SK-N-SH treated with all-trans-retinoic acid at 6 μM for 48 hours (cell line): Measurements from ENCODE around the gene CTIF.

Experiments
- ATAC-seq: fragments of 200-7000 bp; cut with Tn5 transposase; 3 replicates; pipeline ENCODE4 v1.9.1; 2020; ENCODE audit warnings: mild to moderate bottlenecking, moderate library complexity
- ARNTL ChIP-seq: fragments of 450-650 bp; formaldehyde crosslinking; IDR thresholded peaks from 2 replicates; pipeline ENCODE4 v1.5.0; 2020; ENCODE audit warnings: low read depth, mild to moderate bottlenecking, moderate library complexity, borderline replicate concordance
- BACH2 ChIP-seq: fragments of 250-450 bp; sonication (Bioruptor Pico); IDR thresholded peaks from 2 replicates; pipeline ENCODE4 v1.9.0; 2021; ENCODE audit warnings: mild to moderate bottlenecking, borderline replicate concordance
- CREB5 ChIP-seq: fragments of 250-450 bp; sonication (Bioruptor Pico); IDR thresholded peaks from 2 replicates; pipeline ENCODE4 v1.5.1; 2020; ENCODE audit warnings: low read depth, mild to moderate bottlenecking, moderate library complexity
- CSDC2 ChIP-seq: fragments of 250-450 bp; sonication (Bioruptor Pico); IDR thresholded peaks from 2 replicates; pipeline ENCODE4 v1.5.0; 2020; ENCODE audit warnings: mild to moderate bottlenecking, moderate library complexity
- ESRRG ChIP-seq: fragments of 250-450 bp; sonication (Bioruptor Pico); IDR thresholded peaks from 2 replicates; pipeline ENCODE4 v1.6.1; 2021; ENCODE audit warnings: mild to moderate bottlenecking
- GLIS3 ChIP-seq: fragments of 250-450 bp; sonication (Bioruptor Pico); IDR thresholded peaks from 2 replicates; pipeline ENCODE4 v1.5.0; 2020; ENCODE audit warnings: mild to moderate bottlenecking, moderate library complexity
- ISL1 ChIP-seq: fragments of 250-450 bp; sonication (Bioruptor Pico); IDR thresholded peaks from 2 replicates; pipeline ENCODE4 v2.1.2; 2022; ENCODE audit warnings: mild to moderate bottlenecking, moderate library complexity
- OSR1 ChIP-seq: fragments of 250-450 bp; sonication (Bioruptor Pico); IDR thresholded peaks from 2 replicates; pipeline ENCODE4 v1.8.0; 2022; ENCODE audit warnings: moderate library complexity, mild to moderate bottlenecking, inconsistent platforms
- PPARA ChIP-seq: fragments of 250-450 bp; sonication (Bioruptor Pico); IDR thresholded peaks from 2 replicates; pipeline ENCODE4 v1.5.0; 2020; ENCODE audit warnings: mild to moderate bottlenecking, borderline replicate concordance
- RARB ChIP-seq: fragments of 250-450 bp; sonication (Bioruptor Pico); IDR thresholded peaks from 2 replicates; pipeline ENCODE4 v1.8.0; 2021; ENCODE audit warnings: mild to moderate bottlenecking, moderate library complexity
- SNAI2 ChIP-seq: fragments of 250-450 bp; sonication (Bioruptor Pico); IDR thresholded peaks from 2 replicates; pipeline ENCODE4 v1.5.0; 2020; ENCODE audit warnings: mild to moderate bottlenecking, moderate library complexity
- TCF4 ChIP-seq: fragments of 250-450 bp; sonication (Bioruptor Pico); IDR thresholded peaks from 2 replicates; pipeline ENCODE4 v1.8.0; 2021; ENCODE audit warnings: mild to moderate bottlenecking, moderate library complexity, borderline replicate concordance
- TOX ChIP-seq: fragments of 250-450 bp; sonication (Bioruptor Pico); IDR thresholded peaks from 2 replicates; pipeline ENCODE4 v1.8.0; 2021; ENCODE audit warnings: mild to moderate bottlenecking, moderate library complexity, borderline replicate concordance
- ZFP3 ChIP-seq: fragments of 250-450 bp; sonication (Bioruptor Pico); IDR thresholded peaks from 2 replicates; pipeline ENCODE4 v1.5.0; 2020; ENCODE audit warnings: mild to moderate bottlenecking, moderate library complexity
- ZFP30 ChIP-seq: fragments of 450-650 bp; formaldehyde crosslinking; IDR thresholded peaks from 2 replicates; pipeline ENCODE4 v1.5.0; 2022; ENCODE audit warnings: mild to moderate bottlenecking, moderate library complexity
- ZNF565 ChIP-seq: fragments of 450-650 bp; formaldehyde crosslinking; conservative IDR thresholded peaks from 2 replicates; pipeline ENCODE4 v1.5.0; 2020; ENCODE audit warnings: low read depth, mild to moderate bottlenecking, moderate library complexity
- ZNF70 ChIP-seq: fragments of 450-650 bp; formaldehyde crosslinking; IDR thresholded peaks from 2 replicates; pipeline ENCODE4 v1.5.0; 2020; ENCODE audit warnings: mild to moderate bottlenecking, moderate library complexity
- ZNF8 ChIP-seq: fragments of 450-650 bp; formaldehyde crosslinking; IDR thresholded peaks from 2 replicates; pipeline ENCODE4 v1.5.0; 2020; ENCODE audit warnings: mild to moderate bottlenecking, moderate library complexity
- TF ChIP-seq, protein P1 (sequence below): fragments of 250-450 bp; sonication (Bioruptor Pico); IDR thresholded peaks from 2 replicates; pipeline ENCODE4 v1.8.0; 2021; ENCODE audit warnings: low read depth, mild to moderate bottlenecking, moderate library complexity, borderline replicate concordance
- TF ChIP-seq, protein P2 (sequence below): fragments of 250-450 bp; sonication (Bioruptor Pico); IDR thresholded peaks from 2 replicates; pipeline ENCODE4 v1.8.0; 2020; ENCODE audit warnings: mild to moderate bottlenecking, moderate library complexity, borderline replicate concordance
- TF ChIP-seq, protein P3 (sequence below): fragments of 250-450 bp; sonication (Bioruptor Pico); IDR thresholded peaks from 2 replicates; pipeline ENCODE4 v1.5.0; 2020; ENCODE audit warnings: mild to moderate bottlenecking, moderate library complexity
- TF ChIP-seq, protein P4 (sequence below): fragments of 250-450 bp; sonication (Bioruptor Pico); IDR thresholded peaks from 2 replicates; pipeline ENCODE4 v1.5.1; 2021; ENCODE audit warnings: mild to moderate bottlenecking, moderate library complexity

CTIF gene

GRCh38 chr18:48634975-48635374 is 96.1 kb downstream of the CTIF start:
- no peak for ATAC-seq
- TF ChIP-seq ISL1 (no peak), ZNF565 (CRISPR knock-in tag) (no peak), ARNTL (no peak), ZNF70 (no peak), GLIS3 (no peak), ZFP30 (CRISPR knock-in tag) (no peak), TCF4 (no peak), ZNF8 (CRISPR knock-in tag) (no peak), SNAI2 (no peak)
- TF ChIP-seq, protein P1, sequence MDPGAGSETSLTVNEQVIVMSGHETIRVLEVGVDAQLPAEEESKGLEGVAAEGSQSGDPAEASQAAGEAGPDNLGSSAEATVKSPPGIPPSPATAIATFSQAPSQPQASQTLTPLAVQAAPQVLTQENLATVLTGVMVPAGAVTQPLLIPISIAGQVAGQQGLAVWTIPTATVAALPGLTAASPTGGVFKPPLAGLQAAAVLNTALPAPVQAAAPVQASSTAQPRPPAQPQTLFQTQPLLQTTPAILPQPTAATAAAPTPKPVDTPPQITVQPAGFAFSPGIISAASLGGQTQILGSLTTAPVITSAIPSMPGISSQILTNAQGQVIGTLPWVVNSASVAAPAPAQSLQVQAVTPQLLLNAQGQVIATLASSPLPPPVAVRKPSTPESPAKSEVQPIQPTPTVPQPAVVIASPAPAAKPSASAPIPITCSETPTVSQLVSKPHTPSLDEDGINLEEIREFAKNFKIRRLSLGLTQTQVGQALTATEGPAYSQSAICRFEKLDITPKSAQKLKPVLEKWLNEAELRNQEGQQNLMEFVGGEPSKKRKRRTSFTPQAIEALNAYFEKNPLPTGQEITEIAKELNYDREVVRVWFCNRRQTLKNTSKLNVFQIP (CRISPR knock-in tag): no peak
- TF ChIP-seq, protein P2, sequence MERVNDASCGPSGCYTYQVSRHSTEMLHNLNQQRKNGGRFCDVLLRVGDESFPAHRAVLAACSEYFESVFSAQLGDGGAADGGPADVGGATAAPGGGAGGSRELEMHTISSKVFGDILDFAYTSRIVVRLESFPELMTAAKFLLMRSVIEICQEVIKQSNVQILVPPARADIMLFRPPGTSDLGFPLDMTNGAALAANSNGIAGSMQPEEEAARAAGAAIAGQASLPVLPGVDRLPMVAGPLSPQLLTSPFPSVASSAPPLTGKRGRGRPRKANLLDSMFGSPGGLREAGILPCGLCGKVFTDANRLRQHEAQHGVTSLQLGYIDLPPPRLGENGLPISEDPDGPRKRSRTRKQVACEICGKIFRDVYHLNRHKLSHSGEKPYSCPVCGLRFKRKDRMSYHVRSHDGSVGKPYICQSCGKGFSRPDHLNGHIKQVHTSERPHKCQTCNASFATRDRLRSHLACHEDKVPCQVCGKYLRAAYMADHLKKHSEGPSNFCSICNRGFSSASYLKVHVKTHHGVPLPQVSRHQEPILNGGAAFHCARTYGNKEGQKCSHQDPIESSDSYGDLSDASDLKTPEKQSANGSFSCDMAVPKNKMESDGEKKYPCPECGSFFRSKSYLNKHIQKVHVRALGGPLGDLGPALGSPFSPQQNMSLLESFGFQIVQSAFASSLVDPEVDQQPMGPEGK (CRISPR knock-in tag): no peak
- TF ChIP-seq, protein P3, sequence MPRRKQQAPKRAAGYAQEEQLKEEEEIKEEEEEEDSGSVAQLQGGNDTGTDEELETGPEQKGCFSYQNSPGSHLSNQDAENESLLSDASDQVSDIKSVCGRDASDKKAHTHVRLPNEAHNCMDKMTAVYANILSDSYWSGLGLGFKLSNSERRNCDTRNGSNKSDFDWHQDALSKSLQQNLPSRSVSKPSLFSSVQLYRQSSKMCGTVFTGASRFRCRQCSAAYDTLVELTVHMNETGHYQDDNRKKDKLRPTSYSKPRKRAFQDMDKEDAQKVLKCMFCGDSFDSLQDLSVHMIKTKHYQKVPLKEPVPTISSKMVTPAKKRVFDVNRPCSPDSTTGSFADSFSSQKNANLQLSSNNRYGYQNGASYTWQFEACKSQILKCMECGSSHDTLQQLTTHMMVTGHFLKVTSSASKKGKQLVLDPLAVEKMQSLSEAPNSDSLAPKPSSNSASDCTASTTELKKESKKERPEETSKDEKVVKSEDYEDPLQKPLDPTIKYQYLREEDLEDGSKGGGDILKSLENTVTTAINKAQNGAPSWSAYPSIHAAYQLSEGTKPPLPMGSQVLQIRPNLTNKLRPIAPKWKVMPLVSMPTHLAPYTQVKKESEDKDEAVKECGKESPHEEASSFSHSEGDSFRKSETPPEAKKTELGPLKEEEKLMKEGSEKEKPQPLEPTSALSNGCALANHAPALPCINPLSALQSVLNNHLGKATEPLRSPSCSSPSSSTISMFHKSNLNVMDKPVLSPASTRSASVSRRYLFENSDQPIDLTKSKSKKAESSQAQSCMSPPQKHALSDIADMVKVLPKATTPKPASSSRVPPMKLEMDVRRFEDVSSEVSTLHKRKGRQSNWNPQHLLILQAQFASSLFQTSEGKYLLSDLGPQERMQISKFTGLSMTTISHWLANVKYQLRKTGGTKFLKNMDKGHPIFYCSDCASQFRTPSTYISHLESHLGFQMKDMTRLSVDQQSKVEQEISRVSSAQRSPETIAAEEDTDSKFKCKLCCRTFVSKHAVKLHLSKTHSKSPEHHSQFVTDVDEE (CRISPR knock-in tag): no peak

GRCh38 chr18:48635806-48636205 is 97.0 kb downstream of the CTIF start:
- no peak for ATAC-seq
- TF ChIP-seq OSR1 (CRISPR knock-in tag) (no peak), ARNTL (no peak)
- TF ChIP-seq, protein P2 (CRISPR knock-in tag): no peak

- ATAC-seq: no peak
- no peak for TF ChIP-seq ZNF8 (CRISPR knock-in tag)
- no peak for TF ChIP-seq TOX (CRISPR knock-in tag)
- no peak for TF ChIP-seq ZNF565 (CRISPR knock-in tag)
- TF ChIP-seq CSDC2: no peak
- TF ChIP-seq ISL1: no peak
- no peak for TF ChIP-seq PPARA (CRISPR knock-in tag)
- no peak for TF ChIP-seq CREB5 (CRISPR knock-in tag)
- TF ChIP-seq, protein P4, sequence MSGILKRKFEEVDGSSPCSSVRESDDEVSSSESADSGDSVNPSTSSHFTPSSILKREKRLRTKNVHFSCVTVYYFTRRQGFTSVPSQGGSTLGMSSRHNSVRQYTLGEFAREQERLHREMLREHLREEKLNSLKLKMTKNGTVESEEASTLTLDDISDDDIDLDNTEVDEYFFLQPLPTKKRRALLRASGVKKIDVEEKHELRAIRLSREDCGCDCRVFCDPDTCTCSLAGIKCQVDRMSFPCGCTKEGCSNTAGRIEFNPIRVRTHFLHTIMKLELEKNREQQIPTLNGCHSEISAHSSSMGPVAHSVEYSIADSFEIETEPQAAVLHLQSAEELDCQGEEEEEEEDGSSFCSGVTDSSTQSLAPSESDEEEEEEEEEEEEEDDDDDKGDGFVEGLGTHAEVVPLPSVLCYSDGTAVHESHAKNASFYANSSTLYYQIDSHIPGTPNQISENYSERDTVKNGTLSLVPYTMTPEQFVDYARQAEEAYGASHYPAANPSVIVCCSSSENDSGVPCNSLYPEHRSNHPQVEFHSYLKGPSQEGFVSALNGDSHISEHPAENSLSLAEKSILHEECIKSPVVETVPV (CRISPR knock-in tag): no peak
- no peak for TF ChIP-seq ESRRG
- no peak for TF ChIP-seq TCF4
- no peak for TF ChIP-seq ARNTL
- no peak for TF ChIP-seq ZNF70
- TF ChIP-seq ZFP3 (CRISPR knock-in tag): no peak
- TF ChIP-seq BACH2 (CRISPR knock-in tag): no peak
- no peak for TF ChIP-seq OSR1 (CRISPR knock-in tag)
- TF ChIP-seq, protein P2 (CRISPR knock-in tag): no peak
- TF ChIP-seq GLIS3: no peak
- TF ChIP-seq, protein P3 (CRISPR knock-in tag): no peak
- TF ChIP-seq ZFP30 (CRISPR knock-in tag): no peak
- TF ChIP-seq RARB (CRISPR knock-in tag): no peak
- TF ChIP-seq, all 23 proteins: peak for 0
These were observed 97.6 kb downstream of the CTIF start for GRCh38 chr18:48636436-48636835.
